HFFc6 (cell line): ENCODE results near the gene ZNF385A. TPM values are rescaled to one million over a fixed set of nuclear protein-coding genes. Genes with fewer than 3 reads are reported as not detected.

Experiments
- DNase-seq: peaks from one replicate; pipeline ENCODE4 v3.0.0-alpha.2; 2018
- H3K27ac Mint-ChIP-seq: 2 replicates; pipeline ENCODE4 v1.8.0; 2020; ENCODE audit warnings: mild to moderate bottlenecking, mixed read lengths
- H3K27me3 Mint-ChIP-seq: 2 replicates; pipeline ENCODE4 v1.8.0; 2021; ENCODE audit warnings: mild to moderate bottlenecking, moderate library complexity, mixed read lengths; ENCODE audit not compliant: insufficient read depth
- H3K36me3 Mint-ChIP-seq: 2 replicates; pipeline ENCODE4 v1.8.0; 2021; ENCODE audit warnings: low read depth, mixed read lengths
- H3K4me1 Mint-ChIP-seq: 2 replicates; pipeline ENCODE4 v1.8.0; 2020; ENCODE audit warnings: low read depth, mixed read lengths
- H3K4me3 Mint-ChIP-seq: 2 replicates; pipeline ENCODE4 v1.8.0; 2020; ENCODE audit warnings: mild to moderate bottlenecking, moderate library complexity, mixed read lengths
- H3K9me3 Mint-ChIP-seq: 2 replicates; pipeline ENCODE4 v1.8.0; 2020; ENCODE audit warnings: mild to moderate bottlenecking, mixed read lengths
- total RNA-seq, 6 experiments: library from RNA; stranded (reverse); fragmentation: NEBNext Ultra II Directional; extraction: Animal tissue kit (Norgen Biotek cat#: 25700); gene quantifications; 2 replicates in 1 of 6; 3 replicates in 5 of 6; pipeline ENCODE4 v1.2.3, GENCODE V29; 2021
- TF ChIP-seq, protein P1 (sequence below): fragments of 200-600 bp; sonication (generic); IDR thresholded peaks from 2 replicates; pipeline ENCODE4 v1.5.0; 2021; ENCODE audit warnings: antibody characterized with exemption, mild to moderate bottlenecking

Gene ZNF385A
- total RNA-seq, 6 experiments from 2014 or later = 4.0 to 7.4 (median 6.1) TPM

DNA sequence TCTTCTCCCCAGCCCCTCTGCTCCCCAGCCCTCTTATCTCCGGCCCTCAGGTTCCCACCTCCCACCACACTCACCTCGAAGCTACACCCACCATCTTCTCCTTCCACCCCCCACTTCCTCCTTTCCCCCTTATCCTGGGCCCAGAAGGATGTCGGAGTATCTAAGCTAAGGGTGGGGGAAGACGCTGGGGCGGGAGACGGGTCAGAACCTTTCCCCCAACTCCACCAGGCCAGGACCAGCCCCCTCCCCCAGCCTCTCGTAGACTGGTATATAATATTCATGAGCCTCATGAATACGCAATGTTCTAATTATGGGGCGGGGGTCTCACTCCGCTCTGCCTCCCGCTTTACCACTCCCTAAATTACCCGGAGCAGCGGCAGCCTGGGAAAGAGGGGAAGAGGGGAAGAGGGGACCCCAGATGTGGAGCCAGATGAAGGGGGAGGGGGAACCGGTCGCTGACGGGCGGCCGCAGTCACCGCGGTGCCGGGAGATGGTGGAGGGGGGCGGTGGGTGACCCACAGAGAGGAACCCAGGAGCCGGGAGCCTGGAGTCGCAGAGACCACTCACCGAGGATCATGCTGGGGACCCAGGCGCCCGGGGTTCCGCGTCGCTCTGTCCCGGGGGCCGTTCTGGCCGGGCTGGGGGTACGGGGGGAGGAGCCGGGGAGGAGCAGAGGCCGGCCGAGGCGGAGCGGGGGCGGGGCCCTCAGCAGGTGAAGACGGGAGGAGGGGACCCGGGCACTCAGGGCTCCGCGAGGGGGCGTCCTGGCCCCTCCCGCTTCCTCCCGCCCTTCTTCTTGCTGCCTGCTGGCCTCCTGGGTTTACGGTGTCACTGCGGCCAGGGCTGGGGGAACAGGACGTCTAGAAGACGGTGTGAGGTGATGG is 6.4 kb upstream of the ZNF385A start:
- Mint-ChIP-seq H3K4me1 (peaks cover 44% of the 10 kb centered on the region), H3K27me3 (peaks cover 3% of the 10 kb centered on the region), H3K9me3 (no peaks in the 10 kb centered on the region), H3K4me3 (no peak overlapping the region), H3K27ac (no peak overlapping the region), H3K36me3 (peaks cover 13% of the 10 kb centered on the region)
- DNase-seq = no peak
- TF ChIP-seq, protein P1, sequence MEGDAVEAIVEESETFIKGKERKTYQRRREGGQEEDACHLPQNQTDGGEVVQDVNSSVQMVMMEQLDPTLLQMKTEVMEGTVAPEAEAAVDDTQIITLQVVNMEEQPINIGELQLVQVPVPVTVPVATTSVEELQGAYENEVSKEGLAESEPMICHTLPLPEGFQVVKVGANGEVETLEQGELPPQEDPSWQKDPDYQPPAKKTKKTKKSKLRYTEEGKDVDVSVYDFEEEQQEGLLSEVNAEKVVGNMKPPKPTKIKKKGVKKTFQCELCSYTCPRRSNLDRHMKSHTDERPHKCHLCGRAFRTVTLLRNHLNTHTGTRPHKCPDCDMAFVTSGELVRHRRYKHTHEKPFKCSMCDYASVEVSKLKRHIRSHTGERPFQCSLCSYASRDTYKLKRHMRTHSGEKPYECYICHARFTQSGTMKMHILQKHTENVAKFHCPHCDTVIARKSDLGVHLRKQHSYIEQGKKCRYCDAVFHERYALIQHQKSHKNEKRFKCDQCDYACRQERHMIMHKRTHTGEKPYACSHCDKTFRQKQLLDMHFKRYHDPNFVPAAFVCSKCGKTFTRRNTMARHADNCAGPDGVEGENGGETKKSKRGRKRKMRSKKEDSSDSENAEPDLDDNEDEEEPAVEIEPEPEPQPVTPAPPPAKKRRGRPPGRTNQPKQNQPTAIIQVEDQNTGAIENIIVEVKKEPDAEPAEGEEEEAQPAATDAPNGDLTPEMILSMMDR = peak; percentile 13; the same call in 1 of the 2 replicates

DNA sequence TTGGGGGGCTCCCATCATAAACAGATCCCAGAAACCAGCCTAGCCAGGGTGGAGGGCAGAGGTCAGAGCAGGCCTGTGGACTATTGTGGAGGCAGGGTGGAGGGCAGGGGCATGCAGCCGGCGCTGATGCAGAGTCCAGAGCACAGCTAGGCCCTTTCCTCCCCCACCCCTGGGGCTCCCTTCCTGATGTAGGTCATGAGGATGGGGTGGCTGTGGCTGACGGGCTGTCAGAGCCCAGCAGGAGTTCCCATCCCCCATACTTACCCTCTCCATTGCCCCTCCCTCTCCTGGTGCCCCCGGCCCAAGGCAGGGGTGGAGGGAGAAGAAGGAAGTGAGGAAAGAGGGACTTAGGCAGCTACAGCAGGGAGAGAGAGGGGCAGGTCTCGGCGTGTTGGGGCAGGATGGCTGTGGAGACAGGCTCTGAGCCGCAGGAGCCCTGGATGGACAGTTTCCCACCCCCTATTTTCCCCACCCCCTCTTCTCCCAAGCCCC is 5.7 kb upstream of the ZNF385A start:
- H3K27ac Mint-ChIP-seq = no peak overlapping the region
- DNase-seq = no peak

DNA sequence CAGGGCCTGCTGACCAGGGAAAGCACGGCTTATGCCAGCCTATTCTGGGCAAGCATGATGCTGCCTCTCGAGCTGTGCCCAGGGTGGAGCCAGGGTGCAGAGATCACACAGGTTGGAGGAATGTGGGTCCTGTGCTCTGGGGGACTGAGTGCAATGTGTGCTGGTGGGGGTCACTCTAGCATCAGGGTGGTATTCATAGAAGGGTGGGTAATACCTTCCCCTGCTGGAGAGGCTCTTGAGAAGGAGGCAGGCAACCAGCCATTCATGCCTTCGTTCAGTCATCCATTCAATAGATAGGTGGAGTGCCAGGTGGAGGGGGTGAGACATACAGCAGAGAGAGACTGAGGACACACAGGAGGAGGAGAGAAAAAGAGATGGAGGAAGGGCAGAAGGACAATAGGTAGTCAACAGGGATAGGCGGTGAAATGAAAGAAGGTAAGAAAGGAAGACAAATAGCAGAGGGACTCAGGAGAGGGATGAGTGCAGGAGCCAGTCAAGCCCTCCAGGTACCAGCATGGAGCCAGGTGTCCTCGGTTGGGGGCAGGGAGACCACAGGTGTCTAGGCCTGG is 5.2 kb upstream of the ZNF385A start:
- Mint-ChIP-seq H3K27ac (no peak overlapping the region), H3K36me3 (peaks cover 8% of the 10 kb centered on the region), H3K4me1 (peaks cover 47% of the 10 kb centered on the region), H3K4me3 (no peak overlapping the region; the same call in 1 of the 2 replicates), H3K9me3 (no peaks in the 10 kb centered on the region), H3K27me3 (peaks cover 3% of the 10 kb centered on the region)
- DNase-seq = no peak
- TF ChIP-seq, protein P1 = no peak

More for the DNA sequence above, 5.7 kb upstream of the ZNF385A start:
- peaks cover 13% of the 10 kb centered on the region for H3K36me3 Mint-ChIP-seq
- H3K9me3 Mint-ChIP-seq = no peaks in the 10 kb centered on the region
- no peak overlapping the region for H3K4me3 Mint-ChIP-seq
- peaks cover 46% of the 10 kb centered on the region for H3K4me1 Mint-ChIP-seq
- peaks cover 3% of the 10 kb centered on the region for H3K27me3 Mint-ChIP-seq
- TF ChIP-seq, protein P1 = no peak

DNA sequence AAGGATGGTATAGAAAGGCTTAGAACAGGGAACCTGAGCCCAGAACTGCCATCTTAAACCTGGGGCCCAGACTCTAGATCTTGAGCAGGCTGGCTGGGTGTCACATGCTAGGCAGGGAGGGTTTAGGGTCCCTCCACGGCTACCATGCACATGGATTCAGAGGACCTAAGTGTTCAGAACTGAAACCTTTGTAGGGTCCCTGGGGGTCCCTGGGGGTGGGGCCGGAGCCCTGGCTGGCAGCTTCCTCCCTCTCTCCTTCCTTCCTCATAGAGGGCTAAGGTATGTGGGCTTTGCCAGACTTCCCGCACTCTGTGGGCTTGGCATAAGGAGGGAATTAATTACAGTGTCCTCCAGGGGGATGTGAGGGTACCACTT is 4.6 kb upstream of the ZNF385A start:
- H3K9me3 Mint-ChIP-seq = no peaks in the 10 kb centered on the region
- peaks cover 3% of the 10 kb centered on the region for H3K27me3 Mint-ChIP-seq
- no peak overlapping the region for H3K27ac Mint-ChIP-seq
- no peak overlapping the region for H3K4me3 Mint-ChIP-seq
- no peak for DNase-seq
- TF ChIP-seq, protein P1 = no peak
- peaks cover 2% of the 10 kb centered on the region; the same call in 1 of the 2 replicates for H3K36me3 Mint-ChIP-seq
- peaks cover 47% of the 10 kb centered on the region for H3K4me1 Mint-ChIP-seq

DNA sequence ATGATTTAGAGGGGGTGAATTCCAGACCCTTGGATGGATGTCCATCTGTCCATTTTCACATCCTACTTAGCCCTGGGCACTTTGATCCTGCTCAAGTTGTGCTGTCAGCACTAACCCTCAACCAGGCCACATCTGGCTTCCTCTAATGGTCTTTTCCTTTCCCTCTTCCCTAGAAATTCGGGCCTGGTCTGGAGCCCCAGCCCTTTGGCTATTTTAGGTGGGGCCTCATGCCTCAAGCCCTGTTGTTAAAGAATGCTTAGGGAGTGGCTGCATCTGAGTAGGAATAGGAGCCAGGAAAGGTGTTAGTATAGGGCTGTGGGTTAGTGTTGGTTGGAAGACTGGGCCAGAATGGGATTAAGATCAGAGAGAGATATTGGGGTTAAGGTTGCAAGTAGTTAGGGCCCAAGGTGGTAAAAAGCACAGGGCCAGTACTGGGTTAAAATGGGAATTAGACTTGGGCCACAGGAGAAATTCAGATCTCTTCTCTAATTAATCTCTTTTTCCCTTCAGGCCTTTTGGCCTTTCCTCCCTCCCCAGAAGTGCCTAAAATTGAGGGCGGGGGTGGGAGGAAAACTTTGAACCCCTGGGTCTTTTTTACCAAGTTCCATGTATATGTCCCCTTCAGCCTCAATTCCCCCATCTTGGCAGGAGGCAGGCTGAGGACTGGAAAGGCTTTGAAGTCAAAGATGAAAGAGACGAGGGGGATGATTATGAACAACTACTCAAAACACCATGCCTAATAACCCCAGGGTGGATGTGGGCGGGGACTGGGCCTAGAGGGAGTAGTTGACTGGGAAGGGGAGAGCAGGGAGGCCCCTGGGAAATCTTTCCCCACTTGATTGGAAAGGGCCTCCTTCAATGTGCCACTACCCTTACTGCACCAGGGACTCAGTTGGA is 4.0 kb upstream of the ZNF385A start:
- H3K4me3 Mint-ChIP-seq = no peak overlapping the region
- peaks cover 51% of the 10 kb centered on the region for H3K4me1 Mint-ChIP-seq
- no peaks in the 10 kb centered on the region for H3K36me3 Mint-ChIP-seq
- no peaks in the 10 kb centered on the region for H3K9me3 Mint-ChIP-seq
- H3K27ac Mint-ChIP-seq = peak overlapping the region; percentile 48
- peaks cover 3% of the 10 kb centered on the region for H3K27me3 Mint-ChIP-seq
- TF ChIP-seq, protein P1 = no peak
- no peak for DNase-seq
